ENCODE measurements around the gene LRRC43.

- TF ChIP-seq POLR2AphosphoS5 (IDR thresholded peaks at IDR 0.05; ENCODE audit: low read depth, low read length) (no peak), POLR2A (IDR thresholded peaks at IDR 0.05; ENCODE audit: low read depth, low read length) (no peak)
Measured at GRCh38 chr12:122190842-122191668, 8.1 kb downstream of the LRRC43 start.

Data from GM12892 (cell line).